Measurements from ENCODE around the gene ZC3H7A. TPM values are rescaled to one million over a fixed set of nuclear protein-coding genes. Genes with fewer than 3 reads are reported as not detected.

Gene ZC3H7A
- polyA plus RNA-seq, 1 donor = 50.4 TPM

DNA sequence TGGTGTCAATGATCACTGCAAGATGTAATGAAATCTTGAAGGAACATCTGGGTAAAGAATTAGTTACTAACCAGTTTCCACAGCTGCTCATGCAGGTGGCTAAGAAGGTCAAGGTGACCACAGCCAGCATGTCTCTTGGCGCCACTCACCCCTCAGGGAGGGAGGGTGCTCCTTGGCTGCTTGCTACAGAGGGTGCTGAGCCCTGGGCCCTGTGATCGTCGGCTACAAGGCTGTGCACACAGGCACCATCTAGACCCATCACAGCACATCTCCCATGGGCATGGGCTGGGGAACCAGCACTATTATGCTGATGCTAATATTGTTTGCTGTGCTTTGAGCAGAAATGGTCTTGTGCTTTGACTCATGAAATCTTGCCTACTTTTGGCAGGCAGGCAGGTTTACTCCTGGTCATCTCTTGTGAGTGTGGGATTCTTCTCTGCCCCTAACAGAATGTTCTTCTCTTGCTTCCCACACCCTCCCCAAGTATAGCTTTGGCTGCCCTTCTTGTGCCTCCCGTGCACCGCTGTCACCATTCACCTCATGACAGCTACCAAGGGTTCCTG lies 90.8 kb downstream of the ZC3H7A start:
- Histone ChIP-seq H3K27ac (ENCODE audit: low read length) (no peak overlapping the region), H3K9me3 (ENCODE audit: control insufficient read depth, low read depth, low read length) (no peaks in the 10 kb centered on the region), H3K4me3 (ENCODE audit: low read length) (no peak overlapping the region), H3K36me3 (ENCODE audit: control insufficient read depth, insufficient read depth, low read length) (peaks cover 23% of the 10 kb centered on the region), H3K4me1 (ENCODE audit: control insufficient read depth, insufficient read depth, low read length) (no peaks in the 10 kb centered on the region), H3K27me3 (ENCODE audit: control insufficient read depth, insufficient read depth, low read length) (no peaks in the 10 kb centered on the region)
- no peak for DNase-seq
- WGBS (ENCODE audit: insufficient coverage, low lambda C conversion rate) = no CpG with 5 or more reads among the region's 5 CpGs

GRCh38 chr16:11705311-11706025 lies 91.6 kb downstream of the ZC3H7A start:
- H3K9me3 ChIP-seq (ENCODE audit: control insufficient read depth, low read depth, low read length) = no peaks in the 10 kb centered on the region
- H3K4me1 ChIP-seq (ENCODE audit: control insufficient read depth, insufficient read depth, low read length) = no peaks in the 10 kb centered on the region
- 92% methylated on average over 2 of the region's 6 CpGs for WGBS (ENCODE audit: insufficient coverage, low lambda C conversion rate)
- DNase-seq = no peak
- H3K27me3 ChIP-seq (ENCODE audit: control insufficient read depth, insufficient read depth, low read length) = no peaks in the 10 kb centered on the region
- H3K36me3 ChIP-seq (ENCODE audit: control insufficient read depth, insufficient read depth, low read length) = peaks cover 19% of the 10 kb centered on the region
- H3K27ac ChIP-seq (ENCODE audit: low read length) = no peak overlapping the region
- H3K4me3 ChIP-seq (ENCODE audit: low read length) = no peak overlapping the region

Other genes starting within 250 kb of the ZC3H7A start
- gene LITAF, start 210.3 kb downstream of the ZC3H7A start, polyA plus RNA-seq = 43.0 TPM
- gene SNN, start 128.8 kb downstream of the ZC3H7A start, polyA plus RNA-seq = 9.7 TPM
- 42.5 TPM for gene TXNDC11, start 54.4 kb downstream of the ZC3H7A start, polyA plus RNA-seq
- 251 TPM for gene RSL1D1, start 54.3 kb upstream of the ZC3H7A start, polyA plus RNA-seq
- 78.7 TPM for gene GSPT1, start 118.7 kb upstream of the ZC3H7A start, polyA plus RNA-seq
- gene NPIPB2, start 144.8 kb upstream of the ZC3H7A start, polyA plus RNA-seq = 26.0 TPM
- gene TNFRSF17, start 168.0 kb upstream of the ZC3H7A start, polyA plus RNA-seq = not detected
- 4.0 TPM for gene SNX29, start 179.5 kb upstream of the ZC3H7A start, polyA plus RNA-seq